PFSK-1 (cell line): ENCODE measurements around the gene TCF20.

Source experiments
- FOXP2 ChIP-seq: optimal IDR thresholded peaks from 2 replicates; pipeline ENCODE3; 2011; ENCODE audit warnings: borderline replicate concordance, control low read depth, inconsistent platforms; ENCODE audit not compliant: insufficient read depth; ENCODE audit errors: extremely low read length, extremely low read depth
- POLR2AphosphoS5 ChIP-seq: IDR thresholded peaks from 2 replicates; pipeline ENCODE4 v1.6.1; 2012; ENCODE audit warnings: low read depth, mild to moderate bottlenecking, control low read depth, low read length, moderate library complexity
- REST ChIP-seq, 2 experiments: IDR thresholded peaks; 2 replicates each; pipeline versions ENCODE4 v1.6.1 to v1.8.0; 2011 to 2012; ENCODE audit warnings: low read depth in 2 of 2, low read length in 2 of 2, control low read depth in 1 of 2, inconsistent platforms in 1 of 2, mild to moderate bottlenecking in 1 of 2, moderate library complexity in 1 of 2; ENCODE audit not compliant: insufficient read depth in 1 of 2
- SIN3A ChIP-seq: IDR thresholded peaks from 2 replicates; pipeline ENCODE4 v1.6.1; 2012; ENCODE audit warnings: mild to moderate bottlenecking, low read length, moderate library complexity, borderline replicate concordance; ENCODE audit not compliant: insufficient read depth
- TAF1 ChIP-seq: IDR thresholded peaks from 2 replicates; pipeline ENCODE4 v1.6.1; 2012; ENCODE audit warnings: low read length, control low read depth, borderline replicate concordance; ENCODE audit not compliant: insufficient read depth

GRCh38 chr22:42236848-42237247 is 33.6 kb downstream of the TCF20 start:
- TF ChIP-seq POLR2AphosphoS5: no peak
- no peak for TF ChIP-seq TAF1
- no peak for TF ChIP-seq FOXP2
- no peak for TF ChIP-seq REST (IDR thresholded peaks at IDR 0.05; ENCODE audit: insufficient read depth in 1 of 2, low read depth in 2 of 2, low read length in 2 of 2)
- no peak for TF ChIP-seq SIN3A
